ENCODE data around the gene TKFC. TPM values are rescaled to one million over a fixed set of nuclear protein-coding genes. Genes with fewer than 3 reads are reported as not detected.
A peak's percentile ranks its signal among the peaks of the same experiment; 100 is the strongest.

Gene TKFC
- total RNA-seq, 1 donor: 59.8 TPM

- DNase-seq (ENCODE audit: low read depth in 2 of 3, low spot score in 2 of 3): no peak
Measured at GRCh38 chr11:61343792-61344745, 11.0 kb downstream of the TKFC start.

GRCh38 chr11:61345170-61345610 is 12.2 kb downstream of the TKFC start:
- DNase-seq (ENCODE audit: low read depth in 2 of 3, low spot score in 2 of 3): no peak

- DNase-seq (ENCODE audit: low read depth in 2 of 3, low spot score in 2 of 3): no peak
Measured at GRCh38 chr11:61345954-61346843, 13.2 kb downstream of the TKFC start.

GRCh38 chr11:61347916-61348461 is 15.0 kb downstream of the TKFC start:
- no peak for DNase-seq (ENCODE audit: low read depth in 2 of 3, low spot score in 2 of 3)

GRCh38 chr11:61349189-61349751 is 16.2 kb downstream of the TKFC start:
- no peak for DNase-seq (ENCODE audit: low read depth in 2 of 3, low spot score in 2 of 3)

- no peak for DNase-seq (ENCODE audit: low read depth in 2 of 3, low spot score in 2 of 3)
Measured at GRCh38 chr11:61349916-61350315, 16.9 kb downstream of the TKFC start.

- no peak for DNase-seq (ENCODE audit: low read depth in 2 of 3, low spot score in 2 of 3)
Measured at GRCh38 chr11:61350336-61350735, 17.3 kb downstream of the TKFC start.

- no peak for DNase-seq (ENCODE audit: low read depth in 2 of 3, low spot score in 2 of 3)
Measured at GRCh38 chr11:61350803-61351202, 17.8 kb downstream of the TKFC start.

GRCh38 chr11:61352038-61352437 is 19.0 kb downstream of the TKFC start:
- no peak for DNase-seq (ENCODE audit: low read depth in 2 of 3, low spot score in 2 of 3)

- no peak for DNase-seq (ENCODE audit: low read depth in 2 of 3, low spot score in 2 of 3)
Measured at GRCh38 chr11:61353131-61354067, 20.4 kb downstream of the TKFC start.

- DNase-seq (ENCODE audit: low read depth in 2 of 3, low spot score in 2 of 3): no peak
Measured at GRCh38 chr11:61354208-61354607, 21.2 kb downstream of the TKFC start.

- no peak for DNase-seq (ENCODE audit: low read depth in 2 of 3, low spot score in 2 of 3)
Measured at GRCh38 chr11:61356706-61357105, 23.7 kb downstream of the TKFC start.

- peak in 2 of 3 donors; percentile 71 to 85 for DNase-seq (ENCODE audit: low read depth in 2 of 3, low spot score in 2 of 3)
Measured at GRCh38 chr11:61357233-61357893, 24.3 kb downstream of the TKFC start.

- no peak for DNase-seq (ENCODE audit: low read depth in 2 of 3, low spot score in 2 of 3)
Measured at GRCh38 chr11:61357894-61358239, 24.8 kb downstream of the TKFC start.

GRCh38 chr11:61358566-61358965 is 25.5 kb downstream of the TKFC start:
- no peak for DNase-seq (ENCODE audit: low read depth in 2 of 3, low spot score in 2 of 3)

- no peak for DNase-seq (ENCODE audit: low read depth in 2 of 3, low spot score in 2 of 3)
Measured at GRCh38 chr11:61359516-61359915, 26.5 kb downstream of the TKFC start.

GRCh38 chr11:61361237-61361740 is 28.3 kb downstream of the TKFC start:
- no peak for DNase-seq (ENCODE audit: low read depth in 2 of 3, low spot score in 2 of 3)

GRCh38 chr11:61361741-61362541 is 28.9 kb downstream of the TKFC start, which contains the start of the genes CYB561A3 and TMEM138:
Gene CYB561A3, minus strand, starts transcription at chr11:61361882. Its CDS starts 5,169 bp downstream, at chr11:61356713.
Gene TMEM138, plus strand, starts transcription at chr11:61362374. Its CDS starts 2,017 bp downstream, at chr11:61364391.
- DNase-seq (ENCODE audit: low read depth in 2 of 3, low spot score in 2 of 3): peak; percentile 69 to 95 (median 91)

All from hematopoietic multipotent progenitor cell (in vitro differentiated cells).